NCI-H524 (cell line): ENCODE measurements around the gene C2orf42.
"Not testable (repeated sequence)": the region's sequence is repeated elsewhere in the genome, so short reads cannot be mapped to it uniquely, and the experiment has no call there.

Experiments used
- DNase-seq, 2 experiments: peaks; one replicate each; lab custom pipeline; 2025; lab: John Stamatoyannopoulos, UW

The C2orf42 gene

GRCh38 chr2:70190418-70191243 is at the start of gene C2orf42:
C2orf42 (minus strand) TSS chr2:70191019; CDS start chr2:70181985, 9,034 bp downstream.
- DNase-seq = peak; percentile 93 to 96

- no peak for DNase-seq
These were observed 49.8 kb upstream of the C2orf42 start for GRCh38 chr2:70240599-70240998.

- DNase-seq = no peak
These were observed 43.1 kb upstream of the C2orf42 start for GRCh38 chr2:70233926-70234325.

GRCh38 chr2:70226781-70227180 is 36.0 kb upstream of the C2orf42 start:
- DNase-seq = no peak

GRCh38 chr2:70223305-70223704 is 32.5 kb upstream of the C2orf42 start:
- not testable (repeated sequence) for DNase-seq

- no peak for DNase-seq
These were observed 24.2 kb upstream of the C2orf42 start for GRCh38 chr2:70214953-70215549.

- no peak for DNase-seq
These were observed 23.5 kb upstream of the C2orf42 start for GRCh38 chr2:70214365-70214764.

GRCh38 chr2:70212298-70212932 is 21.6 kb upstream of the C2orf42 start:
- no peak for DNase-seq

- DNase-seq = no peak
These were observed 20.8 kb upstream of the C2orf42 start for GRCh38 chr2:70211595-70211994.

- peak in 1 of 2 experiments; percentile 29 for DNase-seq
These were observed 13.6 kb upstream of the C2orf42 start for GRCh38 chr2:70204452-70204851.

GRCh38 chr2:70203086-70203485 is 12.3 kb upstream of the C2orf42 start:
- DNase-seq = no peak

GRCh38 chr2:70202236-70202806 is 11.5 kb upstream of the C2orf42 start:
- no peak for DNase-seq

GRCh38 chr2:70201831-70202230 is 11.0 kb upstream of the C2orf42 start:
- no peak for DNase-seq

GRCh38 chr2:70201225-70201768 is 10.5 kb upstream of the C2orf42 start:
- no peak for DNase-seq

GRCh38 chr2:70199320-70199864 is 8.6 kb upstream of the C2orf42 start:
- DNase-seq = peak in 1 of 2 experiments; percentile 8

- no peak for DNase-seq
These were observed 1.7 kb upstream of the C2orf42 start for GRCh38 chr2:70192516-70192915.

- DNase-seq = no peak
These were observed 471 bp upstream of the C2orf42 start for GRCh38 chr2:70191244-70191735.

- no peak for DNase-seq
These were observed 2.4 kb downstream of the C2orf42 start for GRCh38 chr2:70188460-70188859.

- DNase-seq = not testable (repeated sequence)
These were observed 3.6 kb downstream of the C2orf42 start for GRCh38 chr2:70187170-70187569.

- DNase-seq = no peak
These were observed 8.1 kb downstream of the C2orf42 start for GRCh38 chr2:70182689-70183088.

- DNase-seq = no peak
These were observed 9.4 kb downstream of the C2orf42 start for GRCh38 chr2:70181363-70181956.
